ENCODE measurements around the gene MRPL40.

MRPL40 gene

GRCh38 chr22:19432133-19432851 lies at the start of gene MRPL40:
Gene MRPL40, plus strand, starts transcription at chr22:19432545. Its CDS starts 10 bp downstream, at chr22:19432555.
- peak within 1 kb of the TSS; percentile 35 for H2AFZ ChIP-seq (ENCODE audit: low read depth)
- H3K4me2 ChIP-seq = peak within 1 kb of the TSS; percentile 80
- H3K4me1 ChIP-seq (ENCODE audit: low read depth, poor library complexity, severe bottlenecking) = peaks cover 34% of the 10 kb centered on the region
- no peak for TF ChIP-seq CTCF (conservative IDR thresholded peaks at IDR 0.05; ENCODE audit: low read depth, low read length)
- H3K4me3 ChIP-seq (IDR thresholded peaks at IDR 0.05; ENCODE audit: insufficient read depth, low read depth, low read length) = no peak within 1 kb of the TSS
- peak within 1 kb of the TSS; percentile 94 for H3K9ac ChIP-seq
- H3K79me2 ChIP-seq (ENCODE audit: insufficient read depth, low read depth) = peaks cover 49% of the 10 kb centered on the region
- H3K27me3 ChIP-seq (ENCODE audit: insufficient read depth, low read depth) = no peaks in the 10 kb centered on the region
- peak within 1 kb of the TSS; percentile 98 for H3K27ac ChIP-seq
- peaks cover 13% of the 10 kb centered on the region; the same call in 1 of the 2 replicates for H4K20me1 ChIP-seq (ENCODE audit: insufficient read depth)
- H3K36me3 ChIP-seq (ENCODE audit: insufficient read depth) = no peaks in the 10 kb centered on the region

- Histone ChIP-seq H3K36me3 (ENCODE audit: insufficient read depth) (0 out of 2 replicates have a peak, but pooled peaks cover 11% of the 10 kb centered on the region), H3K9ac (no peak overlapping the region), H3K4me3 (IDR thresholded peaks at IDR 0.05; ENCODE audit: insufficient read depth, low read depth, low read length) (no peak overlapping the region), H3K27me3 (ENCODE audit: insufficient read depth, low read depth) (no peaks in the 10 kb centered on the region), H3K4me1 (ENCODE audit: low read depth, poor library complexity, severe bottlenecking) (no peaks in the 10 kb centered on the region), H2AFZ (ENCODE audit: low read depth) (no peak overlapping the region), H3K4me2 (no peak overlapping the region), H3K27ac (no peak overlapping the region), H3K79me2 (ENCODE audit: insufficient read depth, low read depth) (no peaks in the 10 kb centered on the region), H4K20me1 (ENCODE audit: insufficient read depth) (no peaks in the 10 kb centered on the region)
- no peak for TF ChIP-seq CTCF (conservative IDR thresholded peaks at IDR 0.05; ENCODE audit: low read depth, low read length)
Measured at GRCh38 chr22:19383292-19383691, 49.1 kb upstream of the MRPL40 start.

- Histone ChIP-seq H4K20me1 (ENCODE audit: insufficient read depth) (no peaks in the 10 kb centered on the region), H3K27me3 (ENCODE audit: insufficient read depth, low read depth) (no peaks in the 10 kb centered on the region), H3K4me2 (no peak overlapping the region), H2AFZ (ENCODE audit: low read depth) (no peak overlapping the region), H3K36me3 (ENCODE audit: insufficient read depth) (0 out of 2 replicates have a peak, but pooled peaks cover 11% of the 10 kb centered on the region), H3K4me3 (IDR thresholded peaks at IDR 0.05; ENCODE audit: insufficient read depth, low read depth, low read length) (no peak overlapping the region), H3K4me1 (ENCODE audit: low read depth, poor library complexity, severe bottlenecking) (no peaks in the 10 kb centered on the region), H3K27ac (no peak overlapping the region), H3K79me2 (ENCODE audit: insufficient read depth, low read depth) (no peaks in the 10 kb centered on the region), H3K9ac (no peak overlapping the region)
- TF ChIP-seq CTCF (conservative IDR thresholded peaks at IDR 0.05; ENCODE audit: low read depth, low read length) = no peak
Measured at GRCh38 chr22:19385221-19385906, 47.0 kb upstream of the MRPL40 start.

GRCh38 chr22:19386248-19386647 lies 46.1 kb upstream of the MRPL40 start:
- no peak overlapping the region for H3K9ac ChIP-seq
- TF ChIP-seq CTCF (conservative IDR thresholded peaks at IDR 0.05; ENCODE audit: low read depth, low read length) = no peak
- no peaks in the 10 kb centered on the region for H3K79me2 ChIP-seq (ENCODE audit: insufficient read depth, low read depth)
- H3K36me3 ChIP-seq (ENCODE audit: insufficient read depth) = 0 out of 2 replicates have a peak, but pooled peaks cover 11% of the 10 kb centered on the region
- no peaks in the 10 kb centered on the region for H3K27me3 ChIP-seq (ENCODE audit: insufficient read depth, low read depth)
- no peak overlapping the region for H3K4me2 ChIP-seq
- H4K20me1 ChIP-seq (ENCODE audit: insufficient read depth) = no peaks in the 10 kb centered on the region
- no peak overlapping the region for H2AFZ ChIP-seq (ENCODE audit: low read depth)
- no peak overlapping the region for H3K4me3 ChIP-seq (IDR thresholded peaks at IDR 0.05; ENCODE audit: insufficient read depth, low read depth, low read length)
- no peaks in the 10 kb centered on the region for H3K4me1 ChIP-seq (ENCODE audit: low read depth, poor library complexity, severe bottlenecking)
- H3K27ac ChIP-seq = no peak overlapping the region

Data from KMS-11 (cell line).